Natural killer cell treated with Interleukin-12 subunit alpha and Interleukin-12 subunit beta and Interleukin-15 and Interleukin-18, amount 100 ng/mL, for 72 hours (primary cell): ENCODE results near the gene WASF3. TPM values are rescaled to one million over a fixed set of nuclear protein-coding genes. Genes with fewer than 3 reads are reported as not detected.
A peak's percentile ranks its signal among the peaks of the same experiment; 100 is the strongest.

ENCODE experiments used
- ATAC-seq, 2 donors: fragments of 150-1000 bp; cut with Tn5 transposase in 1 of 2; sonication (Bioruptor Pico), chemical (Tn5 transposase) in 1 of 2; 2 replicates each; pipeline ENCODE4 v1.10.0; 2021
- DNase-seq: peaks from one replicate; pipeline ENCODE4 v3.0.0; 2022; ENCODE audit warnings: low spot score
- H3K27ac Mint-ChIP-seq, 2 donors: 1 replicate in 1 of 2; 2 replicates in 1 of 2; pipeline ENCODE4 v1.8.0; 2022; ENCODE audit warnings: mixed read lengths in 2 of 2, mild to moderate bottlenecking in 1 of 2, moderate library complexity in 1 of 2
- H3K27me3 Mint-ChIP-seq, 2 donors: 1 replicate in 1 of 2; 2 replicates in 1 of 2; pipeline ENCODE4 v1.8.0; 2022; ENCODE audit warnings: mixed read lengths in 2 of 2
- H3K36me3 Mint-ChIP-seq: one replicate; pipeline ENCODE4 v1.8.0; 2022; ENCODE audit warnings: mixed read lengths
- H3K4me1 Mint-ChIP-seq, 2 donors: 1 replicate in 1 of 2; 2 replicates in 1 of 2; pipeline ENCODE4 v1.8.0; 2022; ENCODE audit warnings: low read depth in 2 of 2, mixed read lengths in 2 of 2, mild to moderate bottlenecking in 1 of 2
- H3K4me3 Mint-ChIP-seq: one replicate; pipeline ENCODE4 v1.8.0; 2022; ENCODE audit warnings: mixed read lengths
- H3K9me3 Mint-ChIP-seq: 2 replicates; pipeline ENCODE4 v1.8.0; 2022; ENCODE audit warnings: mixed read lengths
- total RNA-seq, 2 donors: library from RNA; stranded (reverse); gene quantifications; one replicate each; pipeline ENCODE4 v1.2.3, GENCODE V29; 2022

WASF3 gene
- total RNA-seq, 2 donors from 2014 or later: not detected

GRCh38 chr13:26534036-26534726 lies 23.3 kb upstream of the WASF3 start:
- DNase-seq: no peak
- Mint-ChIP-seq H3K9me3 (peaks cover 4% of the 10 kb centered on the region), H3K4me3 (no peak overlapping the region), H3K36me3 (no peaks in the 10 kb centered on the region), H3K4me1 (no peaks in the 10 kb centered on the region), H3K27me3 (peaks cover 8 to 29% of the 10 kb centered on the region in 2 donors), H3K27ac (no peak overlapping the region)
- ATAC-seq: no peak

DNA sequence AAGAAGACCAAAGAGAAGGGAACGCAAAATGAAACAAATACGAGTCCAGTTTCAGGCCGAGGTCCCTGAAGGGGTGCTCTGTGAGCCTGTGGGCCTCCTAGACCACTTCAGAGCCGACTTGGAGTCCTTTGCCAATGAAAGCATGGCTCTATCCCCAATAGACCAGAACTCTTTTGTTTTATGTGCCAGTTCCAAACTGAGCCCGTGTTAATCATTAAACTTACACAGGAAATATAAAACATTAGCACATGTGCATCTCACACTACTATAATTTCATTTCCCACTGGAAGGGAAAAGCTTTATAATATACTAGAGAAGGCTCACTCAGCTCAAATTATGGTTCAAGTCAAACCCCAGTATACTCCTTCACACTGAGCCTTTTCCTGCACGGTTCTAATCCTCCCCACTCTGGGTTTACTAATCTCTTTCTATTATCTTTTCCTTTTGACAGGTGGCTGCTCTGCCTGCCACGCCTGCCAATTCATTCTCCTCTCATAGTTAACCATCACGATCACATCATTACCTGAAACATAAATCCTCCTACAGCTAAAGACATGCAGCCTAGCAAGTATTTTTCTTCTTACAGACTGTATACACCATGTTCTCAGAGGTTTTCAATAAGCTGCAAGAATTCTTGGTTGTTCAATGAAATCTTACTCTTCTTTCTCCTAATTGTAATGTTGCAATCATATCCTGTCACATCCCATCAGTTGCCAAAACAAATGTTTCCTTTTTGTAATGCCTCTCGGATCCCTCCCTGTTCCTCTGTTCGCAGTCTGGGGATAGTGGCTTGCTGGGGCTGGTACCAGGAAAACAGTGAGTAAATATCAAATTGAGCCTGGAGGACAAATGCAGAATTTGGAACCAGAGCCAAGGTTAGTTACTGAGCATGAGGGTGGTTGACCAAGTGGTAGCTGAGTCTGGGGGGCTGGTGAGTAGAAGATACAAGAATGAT lies 18.8 kb upstream of the WASF3 start:
- peaks cover 13 to 34% of the 10 kb centered on the region in 2 donors for H3K27me3 Mint-ChIP-seq
- no peaks in the 10 kb centered on the region for H3K4me1 Mint-ChIP-seq
- no peak overlapping the region for H3K27ac Mint-ChIP-seq
- H3K9me3 Mint-ChIP-seq: no peaks in the 10 kb centered on the region
- ATAC-seq (no peak), DNase-seq (no peak)
- H3K36me3 Mint-ChIP-seq: no peaks in the 10 kb centered on the region
- no peak overlapping the region for H3K4me3 Mint-ChIP-seq

GRCh38 chr13:26539738-26540292 lies 17.7 kb upstream of the WASF3 start:
- no peak overlapping the region for H3K4me3 Mint-ChIP-seq
- H3K27me3 Mint-ChIP-seq: peaks cover 13 to 37% of the 10 kb centered on the region in 2 donors
- H3K4me1 Mint-ChIP-seq: no peaks in the 10 kb centered on the region
- H3K27ac Mint-ChIP-seq: no peak overlapping the region
- no peaks in the 10 kb centered on the region for H3K36me3 Mint-ChIP-seq
- ATAC-seq (peak in 1 of 2 donors; percentile 40), DNase-seq (no peak)
- no peaks in the 10 kb centered on the region for H3K9me3 Mint-ChIP-seq

DNA sequence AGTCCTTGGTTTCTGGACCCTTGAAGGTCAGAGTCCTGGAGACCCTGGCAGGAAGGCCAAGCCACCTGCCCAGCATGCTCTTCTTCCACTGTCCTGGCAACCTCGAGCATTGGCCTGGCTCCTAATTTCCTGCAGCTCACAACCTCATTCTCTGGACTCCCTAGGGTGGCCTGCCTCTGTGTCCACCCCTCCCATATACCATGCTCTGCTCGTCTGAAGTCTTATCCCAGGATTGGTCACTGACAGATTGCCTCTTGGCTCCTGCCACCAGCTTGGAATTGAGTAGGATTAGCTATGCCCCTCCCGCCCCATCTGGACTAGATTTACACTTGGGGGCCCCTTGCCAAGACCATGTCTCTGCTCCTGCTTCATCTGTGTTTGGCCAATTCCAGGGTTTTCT lies 17.1 kb upstream of the WASF3 start:
- Mint-ChIP-seq H3K9me3 (no peaks in the 10 kb centered on the region), H3K27ac (no peak overlapping the region), H3K27me3 (peaks cover 13 to 37% of the 10 kb centered on the region in 2 donors), H3K4me1 (no peaks in the 10 kb centered on the region), H3K36me3 (no peaks in the 10 kb centered on the region), H3K4me3 (no peak overlapping the region)
- DNase-seq (no peak), ATAC-seq (peak in 1 of 2 donors; percentile 52)

DNA sequence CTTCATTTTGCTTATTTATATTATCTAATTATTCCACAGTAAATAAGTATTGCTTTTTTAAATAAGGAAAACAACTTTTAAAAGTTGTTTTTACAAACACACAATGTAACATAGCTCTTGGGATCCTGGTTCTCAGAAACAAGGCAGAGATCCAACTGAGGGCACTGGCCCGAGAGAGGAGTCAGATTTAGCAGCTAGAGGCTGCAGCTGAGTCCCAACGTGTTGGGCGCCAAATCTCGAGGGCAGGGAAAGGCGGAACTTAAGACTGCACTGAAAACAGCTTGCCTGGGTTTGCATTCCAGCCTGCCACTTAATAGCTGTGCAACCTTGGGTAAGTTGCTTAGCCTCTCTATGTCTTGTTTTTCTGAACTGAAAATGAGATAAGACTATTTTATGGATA lies 16.4 kb upstream of the WASF3 start:
- Mint-ChIP-seq H3K4me3 (no peak overlapping the region), H3K27me3 (peaks cover 13 to 33% of the 10 kb centered on the region in 2 donors), H3K36me3 (no peaks in the 10 kb centered on the region), H3K27ac (no peak overlapping the region), H3K4me1 (no peaks in the 10 kb centered on the region), H3K9me3 (no peaks in the 10 kb centered on the region)
- ATAC-seq: no peak
- DNase-seq: no peak

GRCh38 chr13:26541678-26542568 lies 15.6 kb upstream of the WASF3 start:
- no peak overlapping the region for H3K4me3 Mint-ChIP-seq
- no peak overlapping the region for H3K27ac Mint-ChIP-seq
- H3K9me3 Mint-ChIP-seq: no peaks in the 10 kb centered on the region
- H3K36me3 Mint-ChIP-seq: no peaks in the 10 kb centered on the region
- ATAC-seq (no peak), DNase-seq (no peak)
- H3K27me3 Mint-ChIP-seq: peaks cover 13 to 31% of the 10 kb centered on the region in 2 donors
- H3K4me1 Mint-ChIP-seq: no peaks in the 10 kb centered on the region

GRCh38 chr13:26544707-26545106 lies 12.8 kb upstream of the WASF3 start:
- no peaks in the 10 kb centered on the region for H3K36me3 Mint-ChIP-seq
- no peak for DNase-seq
- H3K27me3 Mint-ChIP-seq: peaks cover 7 to 16% of the 10 kb centered on the region in 2 donors
- no peak overlapping the region for H3K27ac Mint-ChIP-seq
- no peak overlapping the region for H3K4me3 Mint-ChIP-seq
- H3K9me3 Mint-ChIP-seq: no peaks in the 10 kb centered on the region
- no peaks in the 10 kb centered on the region for H3K4me1 Mint-ChIP-seq
- no peak for ATAC-seq

DNA sequence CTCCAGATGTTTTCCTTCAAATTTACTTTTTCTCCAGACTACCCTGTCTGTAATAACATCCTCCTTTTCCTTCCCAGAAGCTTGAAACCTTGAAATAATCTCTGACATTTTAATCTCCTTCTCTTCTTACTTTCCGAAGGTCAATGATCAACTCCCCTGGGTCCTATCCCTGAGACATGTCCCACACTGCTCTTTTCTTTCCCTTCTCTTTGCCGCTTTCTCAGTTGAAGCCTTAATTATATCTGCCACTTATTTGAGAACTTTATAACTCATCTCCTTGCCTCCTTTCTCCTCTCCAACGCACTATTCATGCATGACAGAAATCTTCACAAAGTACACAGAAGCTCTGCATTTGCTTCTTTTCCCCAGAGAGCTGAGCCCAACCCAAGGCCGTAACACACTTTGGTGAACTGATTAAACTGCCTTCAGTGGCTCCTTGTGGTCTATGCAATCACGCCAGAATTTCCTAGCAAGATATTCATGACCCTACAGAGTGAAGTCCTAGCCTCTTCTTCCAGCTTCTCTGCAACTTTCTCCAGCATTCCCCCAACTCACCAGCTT lies 9.2 kb upstream of the WASF3 start:
- Mint-ChIP-seq H3K27me3 (peaks cover 12 to 22% of the 10 kb centered on the region in 2 donors), H3K4me1 (no peaks in the 10 kb centered on the region), H3K9me3 (peaks cover 3% of the 10 kb centered on the region), H3K27ac (no peak overlapping the region), H3K4me3 (no peak overlapping the region), H3K36me3 (no peaks in the 10 kb centered on the region)
- DNase-seq (no peak), ATAC-seq (no peak)

- peaks cover 3% of the 10 kb centered on the region for H3K9me3 Mint-ChIP-seq
- no peak for ATAC-seq
- H3K27me3 Mint-ChIP-seq: peaks cover 17 to 23% of the 10 kb centered on the region in 2 donors
- H3K4me1 Mint-ChIP-seq: no peaks in the 10 kb centered on the region
- H3K36me3 Mint-ChIP-seq: no peaks in the 10 kb centered on the region
- no peak overlapping the region for H3K27ac Mint-ChIP-seq
- no peak overlapping the region for H3K4me3 Mint-ChIP-seq
- no peak for DNase-seq
Measured at GRCh38 chr13:26549713-26550112, 7.8 kb upstream of the WASF3 start.

DNA sequence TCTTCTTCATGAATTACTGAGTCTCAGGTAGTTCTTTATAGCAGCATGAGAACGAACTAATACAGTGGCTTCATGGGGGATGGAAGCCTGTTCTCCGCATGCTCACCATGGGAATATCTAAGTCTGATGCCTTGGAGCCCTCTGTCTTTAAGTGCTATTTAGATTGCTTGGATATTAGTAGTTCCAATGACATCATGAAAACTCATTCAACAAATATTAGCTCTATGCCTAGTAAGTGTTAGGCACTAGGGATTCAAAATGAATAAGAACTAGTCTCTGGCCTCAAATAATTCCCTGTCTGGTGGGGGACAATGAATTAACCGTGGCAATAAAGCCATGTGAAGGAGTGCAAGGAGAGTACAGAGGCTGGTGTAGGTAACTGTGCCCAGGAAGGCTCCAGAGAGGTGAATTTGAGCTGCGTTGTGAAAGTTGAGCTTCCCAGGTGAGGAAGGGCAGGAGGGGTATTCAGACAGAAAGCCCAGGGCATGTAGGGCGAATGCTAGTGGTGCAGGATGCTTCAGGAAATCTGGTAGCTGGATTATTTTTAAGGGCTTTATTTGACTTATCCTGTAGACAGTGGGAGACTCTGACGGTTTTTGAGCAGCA lies 6.1 kb upstream of the WASF3 start:
- DNase-seq: no peak
- H3K4me3 Mint-ChIP-seq: no peak overlapping the region
- peaks cover 3% of the 10 kb centered on the region for H3K9me3 Mint-ChIP-seq
- H3K27me3 Mint-ChIP-seq: peaks cover 30 to 39% of the 10 kb centered on the region in 2 donors
- no peaks in the 10 kb centered on the region for H3K36me3 Mint-ChIP-seq
- no peak overlapping the region for H3K27ac Mint-ChIP-seq
- ATAC-seq: no peak
- H3K4me1 Mint-ChIP-seq: no peaks in the 10 kb centered on the region

GRCh38 chr13:26555413-26555812 lies 2.1 kb upstream of the WASF3 start:
- ATAC-seq: no peak
- DNase-seq: no peak
- no peak overlapping the region for H3K27ac Mint-ChIP-seq
- no peak overlapping the region for H3K4me3 Mint-ChIP-seq
- H3K36me3 Mint-ChIP-seq: no peaks in the 10 kb centered on the region
- H3K9me3 Mint-ChIP-seq: peaks cover 3% of the 10 kb centered on the region
- H3K4me1 Mint-ChIP-seq: no peaks in the 10 kb centered on the region
- H3K27me3 Mint-ChIP-seq: peaks cover 46 to 59% of the 10 kb centered on the region in 2 donors

- Mint-ChIP-seq H3K9me3 (no peaks in the 10 kb centered on the region), H3K4me3 (peak overlapping the region; percentile 15), H3K27me3 (peaks cover 34 to 45% of the 10 kb centered on the region in 2 donors), H3K27ac (no peak overlapping the region), H3K4me1 (no peaks in the 10 kb centered on the region), H3K36me3 (no peaks in the 10 kb centered on the region)
- ATAC-seq: peak in 1 of 2 donors; percentile 4
- DNase-seq: no peak
Measured at GRCh38 chr13:26557051-26557392, 461 bp upstream of the WASF3 start.
